ENCODE data around the gene SARNP.
"Not testable (repeated sequence)": the region's sequence is repeated elsewhere in the genome, so short reads cannot be mapped to it uniquely, and the experiment has no call there.

SARNP gene

DNA sequence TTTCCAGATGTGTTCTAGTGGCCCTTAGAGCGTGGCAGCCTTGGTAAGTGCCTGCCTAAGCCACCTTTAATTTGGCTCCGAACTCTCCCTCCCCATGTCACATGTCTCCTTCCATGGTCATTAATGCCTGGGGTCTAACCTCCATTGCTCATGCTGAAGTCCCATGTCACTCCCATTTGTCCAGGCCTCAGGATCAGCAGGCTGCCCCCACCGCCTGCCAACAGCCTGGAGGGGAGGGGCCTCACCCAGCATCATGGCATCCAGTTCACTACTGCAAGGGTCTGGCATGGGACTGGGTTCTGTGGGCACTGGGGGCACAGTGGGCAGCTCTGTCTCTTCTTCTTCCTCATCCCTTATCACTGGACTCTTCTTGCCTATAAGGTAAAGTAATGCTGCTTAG, 20.8 kb upstream of the SARNP start:
- no peak for DNase-seq

DNA sequence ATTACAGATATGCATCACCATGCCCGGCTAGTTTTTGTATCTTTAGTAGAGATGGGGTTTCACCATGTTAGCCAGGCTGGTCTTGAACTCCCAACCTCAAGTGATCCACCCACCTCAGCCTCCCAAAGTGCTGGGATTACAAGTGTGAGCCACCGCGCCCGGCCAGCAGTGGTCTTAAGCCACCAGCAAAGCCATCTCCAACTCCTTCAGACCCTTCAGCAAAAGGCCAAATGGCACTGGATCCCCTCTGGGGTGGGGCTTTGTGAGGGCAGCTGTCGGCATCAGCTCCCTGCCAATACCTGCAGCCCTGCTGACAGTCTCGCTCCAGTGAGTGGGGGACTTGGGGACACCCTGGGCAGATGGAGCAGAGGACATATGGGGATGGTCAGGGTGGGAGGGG, 16.9 kb upstream of the SARNP start:
- not testable (repeated sequence) for DNase-seq

DNA sequence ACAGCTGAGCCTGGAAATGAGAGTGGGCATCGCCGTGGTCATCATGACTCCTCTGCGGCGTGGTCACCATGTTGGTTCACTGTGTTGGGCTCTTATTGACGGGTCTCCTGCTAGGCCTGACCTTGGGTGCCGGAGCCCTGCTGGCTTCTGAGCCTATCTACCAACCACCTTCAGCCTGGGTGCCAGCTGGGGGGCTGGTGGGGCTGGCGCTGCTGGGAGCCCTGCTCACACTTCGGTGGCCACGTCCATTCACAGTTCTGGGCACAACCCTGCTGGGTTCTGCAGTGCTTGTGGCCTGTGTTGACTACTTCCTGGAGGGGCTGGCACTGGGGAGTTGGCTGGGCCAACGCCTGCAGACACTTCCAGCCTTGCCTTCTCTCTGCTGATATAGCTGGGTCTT, 15.5 kb upstream of the SARNP start:
- DNase-seq, result no peak

- no peak for DNase-seq
These were observed 13.9 kb upstream of the SARNP start for GRCh38 chr12:55831447-55831815.

- DNase-seq, result peak; percentile 66
These were observed 13.3 kb upstream of the SARNP start for GRCh38 chr12:55830601-55831446.

GRCh38 chr12:55829967-55830600, 12.6 kb upstream of the SARNP start:
- peak; percentile 27 for DNase-seq

- no peak for DNase-seq
These were observed 10.8 kb upstream of the SARNP start for GRCh38 chr12:55828357-55828756.

- no peak for DNase-seq
These were observed 10.3 kb upstream of the SARNP start for GRCh38 chr12:55827806-55828205.

- no peak for DNase-seq
These were observed 7.2 kb upstream of the SARNP start for GRCh38 chr12:55824726-55825125.

DNA sequence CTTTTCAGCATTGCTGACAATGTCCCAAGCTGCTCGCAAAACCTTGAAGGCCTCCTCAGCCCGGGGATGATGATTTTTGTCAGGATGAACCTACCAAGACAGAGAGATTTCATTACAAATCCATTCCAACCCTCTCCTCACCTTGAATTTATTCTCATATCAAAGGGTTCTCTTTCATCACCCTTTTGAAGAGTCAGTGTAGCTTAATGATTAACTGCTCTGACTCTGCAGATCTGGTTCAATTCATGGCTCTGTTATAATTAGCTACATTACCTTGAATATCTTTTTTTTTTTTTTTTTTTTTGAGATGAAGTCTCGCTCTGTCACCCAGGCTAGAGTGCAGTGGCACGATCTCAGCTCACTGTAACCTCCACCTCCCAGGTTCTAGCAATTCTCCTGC, 5.9 kb upstream of the SARNP start:
- no peak for DNase-seq

- DNase-seq, result no peak
These were observed 4.7 kb upstream of the SARNP start for GRCh38 chr12:55822228-55822627.

GRCh38 chr12:55820679-55821078, 3.2 kb upstream of the SARNP start:
- DNase-seq, result no peak

DNA sequence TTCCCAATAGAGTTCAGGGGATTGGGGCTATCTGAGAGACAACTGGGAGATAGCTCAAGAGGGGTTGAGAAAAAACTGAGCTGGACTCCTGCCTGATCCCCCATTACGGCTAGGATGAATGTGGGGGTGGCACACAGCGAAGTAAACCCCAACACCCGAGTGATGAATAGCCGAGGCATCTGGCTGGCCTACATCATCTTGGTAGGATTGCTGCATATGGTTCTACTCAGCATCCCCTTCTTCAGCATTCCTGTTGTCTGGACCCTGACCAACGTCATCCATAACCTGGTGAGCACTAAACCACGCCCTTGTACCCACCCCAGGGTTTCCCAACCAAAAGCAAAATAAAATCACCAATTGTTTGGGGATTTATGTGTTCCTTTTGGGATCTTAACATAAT, 1.4 kb upstream of the SARNP start:
- DNase-seq, result no peak

- no peak for DNase-seq
These were observed 710 bp upstream of the SARNP start for GRCh38 chr12:55818140-55818728.

GRCh38 chr12:55816881-55817344, 611 bp downstream of the SARNP start:
- DNase-seq, result no peak

- DNase-seq, result no peak
These were observed 2.1 kb downstream of the SARNP start for GRCh38 chr12:55815473-55815872.

DNA sequence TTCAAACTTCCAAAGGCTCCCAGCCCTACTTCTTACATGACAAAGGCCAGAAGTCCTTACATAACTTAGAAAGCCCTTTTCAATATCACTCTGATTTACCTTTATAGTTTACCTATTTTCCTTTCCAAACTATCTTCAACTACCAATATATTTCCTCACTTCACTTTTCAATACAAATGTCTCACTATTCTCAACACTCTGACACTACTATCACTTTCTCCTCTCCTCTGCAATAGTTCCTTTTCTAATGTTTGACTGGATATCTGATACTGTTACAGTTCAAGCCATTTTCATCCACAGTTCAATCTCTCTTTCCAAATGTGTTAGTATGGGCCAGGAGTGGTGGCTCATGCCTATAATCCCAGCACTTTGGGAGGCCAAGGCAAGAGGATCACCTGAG, 3.3 kb downstream of the SARNP start:
- DNase-seq, result no peak

GRCh38 chr12:55812088-55812487, 5.4 kb downstream of the SARNP start:
- no peak for DNase-seq

DNA sequence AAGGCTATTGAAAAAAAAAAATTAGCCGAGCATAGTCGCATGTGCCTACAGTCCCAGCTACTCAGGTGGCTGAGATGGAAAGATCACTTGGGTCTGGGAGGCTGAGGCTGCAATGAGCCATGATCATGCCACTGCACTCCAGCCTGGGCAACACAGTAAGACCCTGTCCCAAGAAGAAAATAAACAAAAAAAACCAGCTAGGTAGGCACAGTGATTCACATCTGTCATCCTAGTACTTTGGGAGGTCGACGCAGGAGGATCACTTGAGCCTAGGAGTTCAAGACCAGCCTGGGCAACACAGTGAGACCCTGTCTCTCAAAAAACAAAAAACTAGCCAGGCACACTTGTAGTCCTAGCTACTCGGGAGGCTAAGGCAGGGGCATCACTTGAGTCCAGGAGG, 8.2 kb downstream of the SARNP start:
- DNase-seq, result no peak

GRCh38 chr12:55806982-55807381, 10.5 kb downstream of the SARNP start:
- DNase-seq, result no peak

DNA sequence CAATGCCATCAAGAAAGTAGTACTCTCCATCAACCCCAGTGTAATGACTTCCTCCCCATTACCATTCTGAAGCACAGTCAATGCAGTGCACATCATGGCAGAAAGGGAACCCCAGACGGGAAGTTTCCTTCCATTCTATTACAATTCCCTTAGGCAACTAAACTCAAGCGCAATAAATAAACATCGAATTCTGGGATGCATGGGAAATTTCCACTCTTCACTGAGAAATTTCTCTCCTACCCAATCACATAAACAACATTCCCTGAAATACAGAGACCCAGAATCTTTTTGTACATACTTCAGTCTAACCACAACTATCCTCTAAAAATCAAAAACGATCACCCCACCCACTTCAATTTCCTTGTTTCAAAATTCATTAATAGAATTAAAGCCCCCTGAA, 20.0 kb downstream of the SARNP start:
- DNase-seq, result no peak

DNA sequence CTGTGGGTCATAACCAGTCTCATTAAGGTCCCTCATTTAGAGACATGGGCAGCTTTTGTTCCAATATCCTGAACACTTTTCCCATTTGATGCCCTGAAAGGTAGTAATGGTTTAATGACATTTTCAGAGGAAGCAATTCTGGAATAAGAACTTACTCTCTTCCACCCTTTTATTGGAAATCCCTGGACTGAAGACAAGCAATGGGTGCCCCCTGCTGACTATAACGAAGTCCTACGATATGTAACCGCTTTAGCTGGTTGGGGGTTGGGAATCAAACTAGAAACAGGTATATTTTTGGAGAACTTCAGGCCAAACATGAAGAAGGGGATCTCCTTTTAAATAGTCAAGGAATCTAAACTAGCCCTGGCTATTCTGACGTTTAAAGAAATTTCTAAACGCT, 20.5 kb downstream of the SARNP start:
- peak; percentile 38 for DNase-seq

GRCh38 chr12:55795950-55796349, 21.6 kb downstream of the SARNP start:
- DNase-seq, result no peak

GRCh38 chr12:55789893-55790292, 27.6 kb downstream of the SARNP start:
- no peak for DNase-seq
